Activated T-helper 9 cell treated with anti-CD3 and anti-CD28 coated beads, Interleukin-2, amount 50 U/mL, for 16 hours (primary cell): ENCODE measurements around the gene MRPS6.
A peak's percentile ranks its signal among the peaks of the same experiment; 100 is the strongest.

Experiments
- DNase-seq: peaks from one replicate; pipeline ENCODE4 v3.0.0-alpha.2; 2020; ENCODE audit warnings: low read depth

Gene MRPS6

DNA sequence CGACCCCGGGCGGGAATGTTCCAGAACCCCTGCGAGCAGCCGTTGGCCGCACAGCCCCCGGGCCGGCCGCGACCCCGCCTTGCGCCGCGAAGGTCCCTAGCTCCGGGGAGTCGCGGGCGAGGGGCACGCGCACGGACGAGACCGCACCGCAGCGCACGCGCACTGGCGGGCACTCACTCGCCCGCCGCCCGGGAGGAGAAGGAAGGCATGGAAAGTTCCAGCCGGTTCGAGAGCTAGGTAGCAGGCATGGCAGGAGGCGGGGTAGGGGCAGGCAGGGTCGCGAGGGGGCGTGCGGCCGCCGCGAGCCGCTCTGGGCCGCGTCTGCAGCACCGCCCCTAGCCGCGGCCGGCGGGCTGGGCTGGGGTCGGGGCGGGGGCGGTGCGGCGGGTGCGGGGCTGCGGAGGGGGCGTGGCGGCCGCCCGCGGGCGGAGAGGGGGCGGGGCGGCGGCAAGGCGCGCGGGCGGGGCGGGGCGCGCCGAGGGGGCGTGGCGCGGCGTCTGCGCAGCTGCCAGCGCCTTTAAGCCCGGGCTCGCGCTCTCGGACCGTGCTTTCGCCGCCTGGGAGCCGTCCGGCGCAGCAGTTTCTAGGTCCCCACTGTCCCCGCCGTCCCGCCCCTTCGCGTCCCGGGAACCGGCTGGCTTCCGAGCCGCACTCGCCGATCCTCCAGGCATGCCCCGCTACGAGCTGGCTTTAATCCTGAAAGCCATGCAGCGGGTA is at the start of gene MRPS6, which contains the start of gene SLC5A3:
Gene MRPS6 (plus strand): TSS at position 547 of the 717 bp plus-strand sequence. CDS start 123 bp downstream, at position 670.
Gene SLC5A3 (plus strand): TSS at position 547 of the 717 bp plus-strand sequence. CDS start 21,621 bp downstream, outside the sequence.
- peak; percentile 60 for DNase-seq

DNA sequence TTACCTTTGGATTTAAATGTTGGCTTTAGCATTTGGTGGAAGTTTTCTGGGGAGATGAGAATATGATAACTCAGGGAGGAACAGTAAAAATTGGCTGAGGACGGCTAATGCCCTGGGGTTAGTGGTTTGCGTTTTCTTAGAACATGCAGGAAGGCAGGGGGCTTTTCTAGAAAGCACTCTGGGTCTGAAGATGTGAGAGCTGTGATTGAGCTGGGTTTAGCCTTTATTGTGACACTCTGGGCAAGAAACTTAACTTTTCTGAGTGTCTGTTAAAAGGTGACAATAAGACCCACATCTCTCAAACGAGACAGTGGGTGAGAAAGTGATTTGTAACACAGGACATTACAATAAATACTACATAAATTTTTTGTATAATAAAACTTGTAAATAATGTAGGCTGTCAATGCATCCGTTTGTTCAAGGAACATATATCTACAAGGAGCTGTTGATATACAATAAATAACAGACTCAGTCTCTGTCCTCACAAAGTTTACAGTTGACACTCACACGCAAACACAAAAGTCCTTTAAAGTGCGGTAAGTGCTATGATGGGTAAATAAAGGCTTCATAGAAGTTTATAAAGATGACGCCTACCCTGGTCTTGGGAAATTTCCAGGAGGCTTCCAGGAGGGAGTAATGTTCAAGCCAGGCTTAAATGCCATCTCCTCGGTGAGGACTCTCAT is 49.5 kb upstream of the MRPS6 start:
- DNase-seq = no peak

DNA sequence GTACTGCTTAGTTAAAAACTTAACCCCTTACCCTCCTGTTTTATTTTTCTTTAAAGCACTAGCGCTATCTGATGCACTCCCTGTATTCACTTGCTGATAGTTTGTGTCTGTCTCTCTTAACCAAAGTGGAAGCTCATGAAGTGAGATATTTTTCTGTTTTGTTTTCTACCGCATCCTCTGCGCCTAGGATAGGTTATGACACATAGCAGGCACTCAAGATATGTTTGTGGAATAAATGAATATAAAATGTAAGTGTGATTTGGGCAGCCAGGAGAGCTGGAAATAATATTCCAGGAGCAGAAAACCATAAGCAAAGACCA is 49.0 kb upstream of the MRPS6 start:
- DNase-seq = no peak

DNA sequence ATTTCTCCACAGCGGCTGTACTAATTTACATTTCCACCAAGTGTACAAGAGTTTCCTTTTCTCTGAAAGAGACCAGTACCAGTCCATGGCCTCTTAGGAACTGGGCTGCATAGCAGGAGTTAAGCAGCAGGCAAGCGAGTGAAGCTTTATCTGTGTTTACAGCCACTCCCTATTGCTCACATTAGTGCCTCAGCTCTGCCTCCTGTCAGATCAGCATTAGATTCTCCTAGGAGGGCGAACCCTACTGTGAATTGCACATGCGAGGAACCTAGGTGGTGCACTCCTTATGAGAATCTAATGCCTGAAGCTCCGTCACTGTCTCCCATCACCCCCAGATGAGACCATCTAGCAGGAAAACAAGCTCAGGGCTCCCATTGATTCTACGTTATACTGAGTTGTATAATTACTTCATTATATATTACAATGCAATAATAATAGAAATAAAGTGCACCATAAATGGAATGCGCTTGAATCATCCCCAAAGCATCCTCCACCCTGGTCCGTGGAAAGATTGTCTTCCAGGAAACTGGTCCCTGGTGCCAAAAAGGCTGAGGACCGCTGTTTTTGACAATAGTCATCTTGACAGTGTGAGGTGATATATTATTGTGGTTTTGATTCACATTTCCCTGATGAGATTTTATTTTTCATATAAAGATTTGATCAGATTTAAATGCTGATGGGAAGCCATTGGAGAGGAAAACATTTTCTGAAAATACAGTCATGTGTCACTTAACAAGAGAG is 45.5 kb upstream of the MRPS6 start:
- DNase-seq = no peak

DNA sequence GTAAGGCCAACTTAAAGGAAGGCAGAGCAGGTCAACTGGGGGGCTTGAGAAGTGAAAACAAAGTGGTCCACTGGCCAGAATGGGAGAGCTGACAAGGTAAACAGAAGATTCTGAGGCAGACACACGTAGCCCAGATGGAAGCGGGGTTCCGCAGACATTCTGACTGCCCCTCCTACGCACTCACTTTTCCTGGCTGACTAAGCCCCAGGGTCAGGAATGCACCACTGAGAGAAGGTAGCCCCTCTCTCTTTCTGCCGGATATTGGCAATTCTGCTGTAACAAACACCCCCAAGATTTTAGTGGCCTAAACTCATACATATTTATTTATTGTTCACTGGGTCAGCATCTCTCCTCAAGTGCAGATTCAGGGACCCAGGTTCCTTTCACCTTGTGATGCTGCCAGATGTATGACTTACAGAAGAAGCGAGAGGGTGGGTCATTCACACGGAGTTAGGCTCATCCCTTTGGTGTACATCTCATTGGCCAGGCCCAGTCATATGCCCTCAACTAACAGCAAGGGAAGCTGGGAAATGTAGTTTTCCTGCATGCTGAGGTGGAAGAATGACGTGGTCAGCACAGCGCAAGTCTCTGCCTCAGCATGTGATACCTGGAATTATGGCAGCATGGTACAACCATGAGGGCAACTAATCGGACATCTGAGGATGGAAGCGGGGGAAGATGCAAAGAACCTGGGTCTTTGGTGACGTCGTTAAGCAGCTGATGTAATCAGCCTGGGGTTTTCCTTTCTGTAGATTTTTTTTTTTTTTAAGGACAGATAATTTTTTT is 43.4 kb upstream of the MRPS6 start:
- peak; percentile 44 for DNase-seq

DNA sequence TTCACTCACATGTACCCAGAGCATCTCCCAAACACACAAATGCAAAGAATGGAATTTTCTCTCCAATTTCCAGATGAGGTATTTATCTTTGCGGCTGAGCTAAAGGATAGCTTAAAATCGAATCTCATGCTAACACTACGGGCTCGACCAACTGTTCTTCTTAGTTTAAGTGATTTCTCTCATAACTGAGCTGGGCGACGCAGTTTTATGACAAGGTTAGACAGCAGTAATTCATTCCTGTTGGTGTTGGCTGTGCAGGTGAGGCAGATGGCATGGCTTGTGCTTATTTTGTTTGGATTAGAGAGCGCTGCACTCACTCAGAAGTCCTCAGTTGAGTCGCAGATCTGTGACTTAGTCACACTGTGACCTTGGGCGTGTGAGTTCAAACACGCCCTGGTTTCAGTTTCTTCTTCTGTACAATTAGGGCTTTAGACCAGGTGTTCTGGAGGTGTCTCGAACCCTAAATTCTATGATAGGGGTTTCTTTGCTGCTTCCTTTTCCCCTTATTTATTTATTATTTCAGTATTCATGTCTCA is 41.5 kb upstream of the MRPS6 start:
- no peak for DNase-seq

DNA sequence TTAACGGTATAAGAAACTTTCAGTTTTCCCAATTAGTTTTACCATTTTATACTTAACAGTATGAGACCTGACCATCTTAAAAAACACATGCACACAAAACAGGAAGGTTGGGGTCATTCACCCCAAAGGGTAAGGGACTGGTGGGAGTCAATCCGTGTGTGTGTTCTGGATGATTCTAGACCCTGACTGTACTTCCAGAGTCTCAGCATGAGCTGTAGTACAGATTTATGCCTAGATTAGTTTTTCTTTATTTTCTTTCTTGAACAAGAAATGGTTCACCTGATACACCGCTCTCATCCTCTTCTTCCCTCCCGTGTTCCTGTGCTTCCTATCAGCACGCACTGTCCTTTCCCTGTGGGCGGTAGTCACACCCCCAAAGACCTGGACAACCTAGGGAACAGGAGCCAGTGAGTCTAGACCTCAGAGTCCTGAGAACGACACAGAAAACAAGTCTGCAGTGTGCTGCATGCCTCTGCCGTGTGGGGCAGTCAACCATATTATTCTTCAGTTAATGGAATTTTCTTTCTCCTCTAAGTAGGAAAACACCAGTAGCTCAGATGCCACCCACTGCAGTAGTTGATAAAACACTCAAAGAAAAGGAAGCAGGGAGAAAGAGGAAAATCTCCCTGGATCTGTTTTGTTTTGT is 38.9 kb upstream of the MRPS6 start:
- no peak for DNase-seq

DNA sequence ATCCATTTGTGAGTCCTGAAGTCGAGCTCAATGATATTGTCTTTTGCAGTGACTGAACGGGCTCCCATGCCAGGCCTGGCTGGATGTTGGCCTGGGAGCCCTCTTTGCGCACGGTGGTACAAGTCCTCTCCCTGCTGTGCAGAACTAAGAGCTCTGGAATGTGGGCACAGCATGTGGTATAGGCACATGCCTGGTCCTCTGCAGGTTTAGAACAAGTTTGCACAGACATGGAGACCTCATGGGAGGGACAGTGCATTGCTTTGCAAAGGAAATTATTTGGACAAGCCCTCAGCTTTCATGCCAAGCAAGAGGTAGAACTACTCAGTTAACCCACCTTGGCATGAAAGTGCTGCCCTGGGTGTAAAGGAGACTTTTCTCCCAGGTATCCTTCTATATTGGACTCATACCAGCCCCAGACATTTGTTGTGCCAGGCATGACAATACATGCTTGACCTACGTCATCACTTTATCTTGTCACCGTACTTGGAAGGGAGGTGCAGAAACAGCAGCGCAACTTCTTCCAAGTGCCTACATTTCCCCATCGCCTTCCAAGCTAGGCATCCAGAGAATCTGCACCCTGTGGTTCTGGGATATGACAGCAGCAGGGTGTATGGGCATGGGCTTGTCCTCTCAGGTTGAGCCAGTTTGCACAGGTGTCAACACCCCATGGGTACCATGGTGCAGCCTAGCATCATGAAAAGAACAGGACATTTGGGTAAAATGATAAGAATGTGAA is 37.6 kb upstream of the MRPS6 start:
- DNase-seq = no peak

DNA sequence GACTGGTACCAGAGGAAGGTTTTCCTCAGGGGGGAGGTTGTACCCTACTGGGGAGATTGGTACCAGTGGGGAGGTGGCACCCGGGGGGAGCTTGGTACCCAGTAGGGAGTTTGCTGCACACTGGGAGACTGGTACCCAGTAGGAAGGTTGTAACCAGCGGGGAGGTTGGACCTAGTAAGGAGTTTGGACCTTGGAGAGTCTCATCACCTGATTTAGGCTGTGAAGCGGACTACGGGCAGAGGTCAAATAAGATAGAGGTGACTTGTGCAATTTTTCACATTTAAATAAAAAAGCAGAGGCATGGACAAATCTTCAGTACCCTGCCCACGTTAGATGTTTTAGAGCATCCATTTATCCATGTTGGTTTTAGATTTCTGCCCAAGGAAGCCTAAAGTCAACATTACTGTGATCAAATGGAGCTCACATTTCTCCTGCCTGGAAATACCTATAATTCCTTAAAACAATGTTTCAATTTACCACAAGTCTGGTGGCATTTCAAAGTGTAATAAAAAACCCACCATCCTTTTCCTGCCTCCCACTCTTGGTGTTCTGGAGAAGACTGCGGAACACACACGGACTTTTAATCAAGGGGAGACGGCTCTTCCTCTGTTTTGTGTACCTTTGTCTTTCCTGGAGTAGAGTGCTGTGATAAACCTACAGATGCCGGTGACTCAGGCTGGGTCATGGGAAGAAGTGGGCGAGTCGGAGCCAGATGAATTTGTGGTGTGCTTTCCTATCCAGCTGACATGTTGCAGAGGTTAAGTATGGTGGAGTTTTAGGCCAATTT is 36.2 kb upstream of the MRPS6 start:
- no peak for DNase-seq

DNA sequence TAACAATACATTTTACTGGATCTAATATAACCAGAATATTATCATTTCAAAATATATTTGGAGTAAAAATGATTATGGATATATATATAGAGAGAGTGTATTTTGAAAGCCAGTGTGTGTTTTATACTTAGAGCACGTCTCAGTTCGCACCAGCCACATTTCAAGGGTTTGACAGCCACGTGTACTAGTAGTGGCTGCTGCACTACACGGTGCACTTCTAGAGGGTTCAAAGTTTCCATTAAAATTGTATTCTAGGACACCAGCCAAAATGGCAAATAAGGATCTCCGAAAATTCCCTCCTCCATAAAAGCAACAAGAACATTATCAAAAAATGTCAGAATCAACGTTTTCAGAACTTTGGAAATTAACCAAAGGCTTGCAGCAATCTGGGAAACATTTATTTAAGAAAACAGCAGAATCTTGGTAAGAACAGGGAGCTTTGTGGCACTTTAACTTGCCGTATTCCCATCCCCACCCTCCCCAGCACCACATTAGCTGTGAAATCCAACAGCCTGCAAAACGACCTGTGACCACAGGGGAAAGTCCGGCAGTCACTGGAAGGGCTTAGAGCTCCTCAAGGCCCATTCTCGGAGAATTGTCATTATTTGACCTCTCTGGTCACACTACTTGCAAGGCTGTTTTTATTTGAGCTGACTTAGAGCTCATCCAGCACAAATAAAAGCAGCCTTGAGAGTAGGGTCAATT is 33.5 kb upstream of the MRPS6 start:
- no peak for DNase-seq

DNA sequence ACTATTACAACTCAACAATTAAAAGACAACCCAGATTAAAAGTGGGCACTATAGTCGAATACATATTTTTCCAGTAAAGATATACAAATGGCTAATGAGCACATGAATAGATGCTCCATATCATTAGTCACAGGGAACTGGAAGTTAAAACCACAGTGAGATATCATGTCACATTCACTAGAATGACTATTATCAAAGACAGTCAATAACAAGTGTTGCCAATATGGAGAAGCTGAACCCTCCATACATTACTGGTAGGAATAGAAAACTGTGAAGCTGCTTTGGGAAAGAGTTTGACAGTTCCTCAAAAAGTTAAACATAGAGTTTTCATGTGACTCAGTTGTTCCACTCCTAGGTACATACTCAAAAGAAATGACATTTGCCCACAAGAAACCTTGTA is 30.6 kb upstream of the MRPS6 start:
- DNase-seq = no peak

DNA sequence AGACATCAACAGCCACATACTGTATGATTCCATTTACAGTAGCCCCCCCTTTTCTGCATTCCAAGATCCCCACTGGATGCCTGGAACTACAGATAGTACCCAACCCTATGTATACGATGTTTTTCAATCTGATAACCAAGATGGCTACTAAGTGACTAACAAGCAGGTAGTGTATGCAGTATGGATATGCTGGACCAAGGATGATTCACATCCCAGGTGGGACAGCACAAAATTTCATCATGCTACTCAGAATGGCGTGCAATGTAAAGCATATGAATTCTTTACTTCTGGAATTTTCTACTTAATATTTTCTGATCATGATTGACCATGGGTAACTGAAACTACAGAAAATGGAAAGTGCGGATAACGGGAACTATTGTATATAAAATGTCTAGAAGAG is 30.0 kb upstream of the MRPS6 start:
- no peak for DNase-seq

DNA sequence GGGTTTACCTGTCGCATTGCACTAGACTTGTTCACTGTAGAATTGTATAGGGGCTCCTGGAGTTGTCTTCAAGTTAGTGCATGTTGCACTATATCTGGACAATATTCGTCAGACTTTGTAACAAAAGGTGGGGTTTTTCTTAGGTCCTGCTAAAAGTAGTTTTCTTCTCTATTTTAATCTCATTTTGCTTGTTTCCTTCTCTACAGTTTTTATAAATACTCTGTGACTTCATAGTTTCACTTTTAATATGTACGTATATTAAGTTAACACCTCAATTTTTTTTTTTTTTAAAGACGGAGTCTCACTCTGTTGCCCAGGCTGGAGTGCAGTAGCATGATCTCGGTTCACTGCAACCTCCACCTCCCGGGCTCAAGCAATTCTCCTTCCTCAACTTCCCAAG is 26.5 kb upstream of the MRPS6 start:
- no peak for DNase-seq

DNA sequence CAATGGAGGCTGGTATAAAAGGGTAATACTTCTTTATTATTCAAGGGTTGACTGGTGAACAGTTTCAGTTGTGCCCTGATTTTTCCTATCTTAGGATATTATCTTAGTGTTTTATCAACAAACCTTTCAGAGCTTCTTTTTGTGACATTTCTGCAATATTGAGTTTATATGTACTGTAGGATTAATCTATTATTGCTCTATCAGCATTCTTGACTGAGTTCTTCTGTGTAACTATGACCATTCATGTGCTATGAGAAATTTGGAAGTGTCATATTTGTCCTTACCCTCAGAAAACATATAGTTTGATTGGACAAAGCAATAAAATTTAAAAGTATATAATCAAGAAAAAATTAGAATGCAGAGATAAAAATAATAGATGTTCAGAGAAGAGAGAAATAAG is 25.5 kb upstream of the MRPS6 start:
- DNase-seq = no peak

DNA sequence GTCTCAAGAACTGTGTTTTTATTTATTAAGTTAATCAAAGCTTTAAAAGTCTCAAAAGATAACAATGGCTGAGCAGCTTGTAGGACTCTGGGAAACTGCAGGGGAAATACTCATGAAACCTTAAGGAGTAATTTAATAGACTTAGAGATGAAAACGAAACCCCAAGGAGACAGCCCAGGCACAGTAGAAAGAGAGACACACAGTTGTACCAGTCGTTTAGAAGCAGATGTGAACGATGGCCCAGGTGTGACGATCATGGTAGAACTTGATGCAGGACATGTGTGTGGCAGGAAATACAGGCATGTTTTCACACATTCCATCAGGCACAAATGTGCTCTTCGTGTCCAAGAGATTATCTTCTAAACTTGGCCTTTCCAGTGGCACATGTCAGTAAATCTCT is 21.2 kb upstream of the MRPS6 start:
- DNase-seq = no peak

DNA sequence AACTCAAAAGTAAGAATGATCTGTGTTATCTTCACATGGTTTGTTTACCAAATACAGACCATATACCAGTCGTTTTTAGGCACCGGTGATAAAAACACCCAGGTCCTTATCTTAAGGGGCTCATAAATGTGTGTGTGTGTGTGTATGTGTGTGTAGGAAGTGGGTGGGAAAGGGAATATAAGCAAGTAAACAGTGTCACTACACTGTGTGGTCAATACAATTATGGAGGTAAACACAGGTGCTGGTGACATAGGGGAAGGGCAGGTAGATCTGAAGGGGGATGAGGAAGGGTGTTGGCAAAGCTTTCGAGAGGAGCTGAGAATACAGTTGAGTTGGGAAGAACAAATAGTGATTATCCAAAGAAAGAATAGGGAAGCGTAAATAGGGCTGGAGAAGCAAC is 19.1 kb upstream of the MRPS6 start:
- no peak for DNase-seq

DNA sequence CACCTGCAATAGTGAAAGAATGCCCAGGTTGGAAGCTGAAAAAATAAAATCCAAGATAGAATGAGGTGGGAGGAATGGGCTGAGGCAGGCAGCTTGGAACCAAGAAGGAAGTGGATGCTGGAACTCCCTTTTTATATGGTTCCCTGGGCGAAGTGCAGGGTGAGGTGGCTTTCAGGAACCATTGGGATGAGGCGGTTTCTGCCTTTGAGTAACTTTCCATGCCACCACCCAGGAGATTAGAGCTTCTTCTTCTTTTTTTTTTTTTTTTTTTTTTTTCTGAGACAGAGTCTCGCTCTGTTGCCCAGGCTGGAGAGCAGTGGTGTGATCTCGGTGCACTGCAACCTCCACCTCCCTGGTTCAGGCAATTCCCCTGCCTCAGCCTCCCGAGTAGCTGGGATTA is 17.8 kb upstream of the MRPS6 start:
- DNase-seq = no peak

DNA sequence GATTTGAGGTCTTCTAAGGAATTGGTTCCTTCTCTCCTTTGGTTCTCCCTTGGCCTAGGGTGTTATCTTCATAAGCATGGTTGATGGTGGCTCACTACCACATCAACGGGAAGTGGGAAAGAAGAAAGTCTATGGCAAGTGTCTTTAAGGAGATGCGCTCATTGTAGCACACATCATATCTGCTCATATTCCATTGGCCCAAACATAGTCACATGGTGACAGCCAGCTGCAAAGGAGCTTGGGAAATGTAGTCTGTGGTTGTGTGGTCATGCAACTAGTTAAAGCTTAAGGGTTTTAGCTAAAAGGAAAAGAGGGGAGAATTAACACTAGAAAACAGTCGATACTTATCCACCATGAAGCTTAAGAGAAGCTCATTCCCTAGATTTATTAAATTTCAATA is 11.4 kb upstream of the MRPS6 start:
- DNase-seq = no peak

DNA sequence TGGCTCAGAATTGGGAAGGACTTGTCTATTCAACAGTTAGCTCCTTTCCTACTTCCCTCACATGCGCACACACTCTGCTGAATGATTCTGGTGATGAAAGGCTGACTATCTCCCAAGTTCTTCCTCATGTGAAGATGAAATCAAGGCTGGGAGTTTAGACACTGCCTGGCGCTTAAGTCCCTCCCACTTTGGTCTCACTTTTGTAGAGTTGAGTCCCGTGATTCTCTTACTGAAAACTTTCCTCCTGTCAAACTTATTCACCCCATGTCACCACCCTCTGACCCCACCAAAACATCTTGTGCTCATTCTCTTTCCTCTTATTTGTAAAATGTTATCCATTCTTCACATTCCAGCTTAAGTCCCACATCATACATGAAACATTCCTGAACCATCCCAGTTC is 8.4 kb upstream of the MRPS6 start:
- no peak for DNase-seq
